ENCODE results near the gene CTNNBL1. TPM values are rescaled to one million over a fixed set of nuclear protein-coding genes. Genes with fewer than 3 reads are reported as not detected.

Gene CTNNBL1
- total RNA-seq, 2 donors from 2014 or later, result 68.6 to 68.7 TPM

DNA sequence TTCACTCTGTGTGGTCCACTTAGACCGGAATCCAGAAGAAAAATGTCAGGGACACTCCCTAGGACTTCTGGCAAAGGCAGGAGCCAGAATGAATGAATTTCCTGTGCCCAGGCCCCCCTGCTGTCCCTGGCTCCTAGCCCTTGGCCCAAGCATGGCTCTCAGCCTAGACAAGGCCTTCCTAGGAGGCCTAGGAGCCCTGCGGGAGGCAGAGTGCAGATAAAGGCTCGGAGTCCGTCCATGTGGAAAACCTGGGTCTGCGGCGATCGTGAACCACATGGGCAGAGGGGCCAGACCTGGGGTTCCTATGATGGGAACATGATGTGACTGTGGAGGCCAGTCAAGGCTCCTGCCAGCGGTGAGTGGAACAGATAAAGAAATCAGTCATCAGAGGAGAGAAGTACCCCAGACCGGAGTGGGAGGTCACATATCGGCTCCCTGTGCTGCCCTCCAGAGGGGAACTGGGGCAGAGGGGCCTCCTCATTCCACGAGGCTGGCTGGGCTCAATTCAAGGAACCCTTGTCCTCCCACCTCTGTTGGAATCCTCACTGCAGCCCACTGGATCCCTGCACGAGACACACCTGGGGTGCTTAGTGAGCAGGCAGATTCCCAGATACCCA lies 203.2 kb downstream of the CTNNBL1 start:
- Histone ChIP-seq H3K27me3 (ENCODE audit: control insufficient read depth, insufficient read depth, low read length, poor library complexity, severe bottlenecking) (peaks cover 6% of the 10 kb centered on the region), H3K4me1 (ENCODE audit: control insufficient read depth, insufficient read depth, low read length) (no peaks in the 10 kb centered on the region), H3K36me3 (ENCODE audit: control insufficient read depth, insufficient read depth, low read length) (no peaks in the 10 kb centered on the region), H3K27ac (ENCODE audit: low read depth, low read length) (no peak overlapping the region), H3K9me3 (ENCODE audit: control insufficient read depth, low read length) (no peaks in the 10 kb centered on the region), H3K9ac (ENCODE audit: extremely low read depth, low read length, poor library complexity, severe bottlenecking) (no peak overlapping the region), H3K4me3 (ENCODE audit: low read length) (no peak overlapping the region)
- TF ChIP-seq, protein P1, sequence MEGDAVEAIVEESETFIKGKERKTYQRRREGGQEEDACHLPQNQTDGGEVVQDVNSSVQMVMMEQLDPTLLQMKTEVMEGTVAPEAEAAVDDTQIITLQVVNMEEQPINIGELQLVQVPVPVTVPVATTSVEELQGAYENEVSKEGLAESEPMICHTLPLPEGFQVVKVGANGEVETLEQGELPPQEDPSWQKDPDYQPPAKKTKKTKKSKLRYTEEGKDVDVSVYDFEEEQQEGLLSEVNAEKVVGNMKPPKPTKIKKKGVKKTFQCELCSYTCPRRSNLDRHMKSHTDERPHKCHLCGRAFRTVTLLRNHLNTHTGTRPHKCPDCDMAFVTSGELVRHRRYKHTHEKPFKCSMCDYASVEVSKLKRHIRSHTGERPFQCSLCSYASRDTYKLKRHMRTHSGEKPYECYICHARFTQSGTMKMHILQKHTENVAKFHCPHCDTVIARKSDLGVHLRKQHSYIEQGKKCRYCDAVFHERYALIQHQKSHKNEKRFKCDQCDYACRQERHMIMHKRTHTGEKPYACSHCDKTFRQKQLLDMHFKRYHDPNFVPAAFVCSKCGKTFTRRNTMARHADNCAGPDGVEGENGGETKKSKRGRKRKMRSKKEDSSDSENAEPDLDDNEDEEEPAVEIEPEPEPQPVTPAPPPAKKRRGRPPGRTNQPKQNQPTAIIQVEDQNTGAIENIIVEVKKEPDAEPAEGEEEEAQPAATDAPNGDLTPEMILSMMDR (conservative IDR thresholded peaks at IDR 0.05), result peak; percentile 83
- 61 to 77% methylated on average over 7 to 12 of the region's 12 CpGs for WGBS, 2 experiments (ENCODE audit: insufficient coverage in 1 of 2, insufficient read length in 1 of 2)
- DNase-seq, result peak; percentile 85
- Mint-ChIP-seq H3K9me3 (no peaks in the 10 kb centered on the region), H3K36me3 (ENCODE audit: low read depth) (no peaks in the 10 kb centered on the region), H3K4me1 (peaks cover 4% of the 10 kb centered on the region), H3K4me3 (no peak overlapping the region), H3K27ac (peak overlapping the region; percentile 73), H3K27me3 (ENCODE audit: insufficient read depth) (peaks cover 25% of the 10 kb centered on the region)

DNA sequence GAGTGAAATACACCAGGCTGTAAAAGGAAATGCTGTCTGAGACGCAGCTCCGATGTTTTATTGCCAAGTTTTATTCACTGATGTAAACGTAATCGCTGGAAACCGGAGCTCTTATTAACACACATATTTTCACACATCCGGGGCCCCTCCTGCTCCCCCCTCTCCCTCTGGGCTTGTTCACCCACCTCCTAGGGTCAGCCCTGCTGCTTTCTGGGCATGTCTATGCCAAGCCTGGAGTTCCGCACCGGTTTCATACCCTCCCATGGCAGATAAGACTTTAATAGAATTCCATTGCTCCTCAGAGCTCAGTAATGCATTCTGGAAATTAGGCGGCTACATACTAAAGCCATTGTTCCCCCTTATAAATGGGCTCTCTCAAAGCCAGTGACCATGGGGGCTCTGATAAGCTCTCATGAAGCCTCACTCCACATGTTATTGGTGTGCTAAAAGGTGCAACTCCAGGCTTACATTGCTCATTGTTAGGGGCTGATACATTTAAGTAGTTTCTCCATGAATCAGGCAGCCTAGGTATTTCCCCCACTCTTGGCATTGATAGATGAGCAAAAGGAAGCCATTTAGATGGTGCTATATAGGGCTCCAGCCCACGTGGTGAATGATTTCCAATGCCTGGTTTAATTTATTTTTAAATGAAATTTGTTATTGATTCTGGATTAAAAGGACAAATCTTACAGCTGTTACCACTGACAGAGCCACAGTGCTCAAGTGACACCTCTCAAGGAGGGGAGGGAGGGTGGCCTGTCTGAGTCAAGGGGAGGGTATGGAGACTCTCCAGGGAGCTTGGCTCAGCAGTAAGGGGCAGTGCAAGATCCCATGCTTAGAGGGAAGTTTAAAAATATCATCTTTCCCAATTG lies 204.6 kb downstream of the CTNNBL1 start:
- Mint-ChIP-seq H3K36me3 (ENCODE audit: low read depth) (no peaks in the 10 kb centered on the region), H3K9me3 (no peaks in the 10 kb centered on the region), H3K4me1 (peaks cover 6% of the 10 kb centered on the region), H3K4me3 (no peak overlapping the region), H3K27ac (no peak overlapping the region), H3K27me3 (ENCODE audit: insufficient read depth) (peaks cover 33% of the 10 kb centered on the region)
- no peak for DNase-seq
- Histone ChIP-seq H3K27me3 (ENCODE audit: control insufficient read depth, insufficient read depth, low read length, poor library complexity, severe bottlenecking) (peaks cover 17% of the 10 kb centered on the region), H3K4me1 (ENCODE audit: control insufficient read depth, insufficient read depth, low read length) (no peaks in the 10 kb centered on the region), H3K4me3 (ENCODE audit: low read length) (no peak overlapping the region), H3K9ac (ENCODE audit: extremely low read depth, low read length, poor library complexity, severe bottlenecking) (no peak overlapping the region), H3K27ac (ENCODE audit: low read depth, low read length) (no peak overlapping the region), H3K36me3 (ENCODE audit: control insufficient read depth, insufficient read depth, low read length) (no peaks in the 10 kb centered on the region), H3K9me3 (ENCODE audit: control insufficient read depth, low read length) (no peaks in the 10 kb centered on the region)
- TF ChIP-seq, protein P1 (conservative IDR thresholded peaks at IDR 0.05), result no peak
- 81 to 86% methylated on average over 7 to 10 of the region's 10 CpGs for WGBS, 2 experiments (ENCODE audit: insufficient coverage in 1 of 2, insufficient read length in 1 of 2)

DNA sequence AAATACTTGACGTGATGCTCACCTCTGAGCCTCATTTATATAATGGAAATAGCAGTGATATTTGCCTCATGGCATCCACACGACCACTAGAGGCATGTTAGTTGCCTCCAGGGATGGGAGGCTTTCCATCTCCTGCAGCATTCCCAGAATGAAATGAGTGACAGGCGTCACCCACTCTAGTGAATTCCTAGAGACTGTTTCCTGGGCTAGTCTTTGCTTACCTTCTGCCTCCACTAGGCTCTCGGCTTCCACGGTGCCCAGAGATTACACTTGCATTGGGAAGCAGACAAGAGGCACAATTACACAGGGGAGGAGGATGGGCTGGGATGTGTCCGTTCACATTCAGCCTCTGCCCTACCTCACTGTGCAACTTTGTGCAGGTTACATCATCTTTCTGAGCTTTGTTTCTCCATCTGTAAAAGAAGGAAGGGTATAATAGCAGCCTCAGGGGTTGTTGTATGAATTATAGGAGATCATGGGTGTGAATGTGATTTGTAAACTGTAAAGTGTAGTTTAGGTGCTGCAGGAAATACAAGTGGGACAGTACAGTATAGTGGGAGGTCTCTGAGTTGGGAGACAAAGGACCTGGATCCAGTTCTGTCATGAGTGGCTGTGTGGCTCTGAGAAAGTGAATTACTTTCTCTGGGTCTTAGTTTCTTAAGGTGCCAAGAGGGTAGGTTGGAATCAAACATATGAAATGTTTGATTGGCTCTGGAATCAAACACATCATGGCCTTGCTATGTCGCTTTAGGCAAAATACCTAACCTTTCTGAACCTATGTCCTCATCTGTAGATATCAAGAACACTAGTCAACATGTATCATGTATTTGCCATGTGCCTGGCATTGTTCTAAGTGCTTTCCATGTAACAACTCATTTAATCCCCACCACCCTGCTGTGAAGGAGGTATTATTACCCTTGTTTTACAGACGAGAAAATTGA lies 205.5 kb downstream of the CTNNBL1 start:
- DNase-seq, result no peak
- Mint-ChIP-seq H3K36me3 (ENCODE audit: low read depth) (no peaks in the 10 kb centered on the region), H3K9me3 (no peaks in the 10 kb centered on the region), H3K4me3 (no peak overlapping the region), H3K27me3 (ENCODE audit: insufficient read depth) (peaks cover 42% of the 10 kb centered on the region), H3K4me1 (peaks cover 10% of the 10 kb centered on the region), H3K27ac (no peak overlapping the region)
- WGBS, 2 experiments (ENCODE audit: insufficient coverage in 1 of 2, insufficient read length in 1 of 2), result 74 to 76% methylated on average over 6 to 8 of the region's 8 CpGs
- Histone ChIP-seq H3K4me3 (ENCODE audit: low read length) (no peak overlapping the region), H3K9me3 (ENCODE audit: control insufficient read depth, low read length) (no peaks in the 10 kb centered on the region), H3K4me1 (ENCODE audit: control insufficient read depth, insufficient read depth, low read length) (no peaks in the 10 kb centered on the region), H3K36me3 (ENCODE audit: control insufficient read depth, insufficient read depth, low read length) (no peaks in the 10 kb centered on the region), H3K27me3 (ENCODE audit: control insufficient read depth, insufficient read depth, low read length, poor library complexity, severe bottlenecking) (peaks cover 26% of the 10 kb centered on the region), H3K9ac (ENCODE audit: extremely low read depth, low read length, poor library complexity, severe bottlenecking) (no peak overlapping the region), H3K27ac (ENCODE audit: low read depth, low read length) (no peak overlapping the region)
- TF ChIP-seq, protein P1 (conservative IDR thresholded peaks at IDR 0.05), result peak; percentile 40

All from endodermal cell (in vitro differentiated cells).